Activated gamma-delta T cell (primary cell): ENCODE measurements around the gene ZFYVE28.
"Not testable (repeated sequence)": the region's sequence is repeated elsewhere in the genome, so short reads cannot be mapped to it uniquely, and the experiment has no call there.

Experiments used
- DNase-seq: peaks from one replicate; lab custom pipeline; 2025; lab: John Stamatoyannopoulos, UW

Gene ZFYVE28

GRCh38 chr4:2249526-2250356 is 168.7 kb downstream of the ZFYVE28 start:
- no peak for DNase-seq

- DNase-seq, result no peak
Measured at GRCh38 chr4:2248821-2249261, 169.6 kb downstream of the ZFYVE28 start.

- no peak for DNase-seq
Measured at GRCh38 chr4:2248044-2248780, 170.2 kb downstream of the ZFYVE28 start.

- no peak for DNase-seq
Measured at GRCh38 chr4:2247128-2248043, 171.1 kb downstream of the ZFYVE28 start.

GRCh38 chr4:2246384-2247127 is 171.9 kb downstream of the ZFYVE28 start:
- DNase-seq, result no peak

GRCh38 chr4:2245787-2246275 is 172.6 kb downstream of the ZFYVE28 start:
- DNase-seq, result no peak

GRCh38 chr4:2245057-2245786 is 173.2 kb downstream of the ZFYVE28 start:
- no peak for DNase-seq

- DNase-seq, result no peak
Measured at GRCh38 chr4:2243681-2244380, 174.6 kb downstream of the ZFYVE28 start.

GRCh38 chr4:2241410-2242353 is 176.8 kb downstream of the ZFYVE28 start, which contains the start of the genes HAUS3 and POLN:
Gene HAUS3 (minus strand): TSS chr4:2242121. CDS start chr4:2240946, 1,175 bp downstream.
Gene POLN (minus strand): TSS chr4:2242121. CDS start chr4:2229231, 12,890 bp downstream.
- peak; percentile 99 for DNase-seq

- no peak for DNase-seq
Measured at GRCh38 chr4:2241003-2241402, 177.4 kb downstream of the ZFYVE28 start.

- DNase-seq, result no peak
Measured at GRCh38 chr4:2236944-2237666, 181.3 kb downstream of the ZFYVE28 start.

GRCh38 chr4:2231082-2231481 is 187.4 kb downstream of the ZFYVE28 start:
- no peak for DNase-seq

- no peak for DNase-seq
Measured at GRCh38 chr4:2226261-2226660, 192.2 kb downstream of the ZFYVE28 start.

- DNase-seq, result no peak
Measured at GRCh38 chr4:2222838-2223237, 195.6 kb downstream of the ZFYVE28 start.

GRCh38 chr4:2221378-2221777 is 197.1 kb downstream of the ZFYVE28 start:
- DNase-seq, result not testable (repeated sequence)

- no peak for DNase-seq
Measured at GRCh38 chr4:2220016-2220630, 198.3 kb downstream of the ZFYVE28 start.
